HG03196 (cell line): ENCODE data around the gene THBS2.
"Not testable (repeated sequence)": the region's sequence is repeated elsewhere in the genome, so short reads cannot be mapped to it uniquely, and the experiment has no call there.

Experiments
- ATAC-seq: cut with Tn5 transposase; IDR thresholded peaks from one replicate; pipeline ENCODE4 v1.9.1; 2021; ENCODE audit not compliant: unreplicated experiment

Gene THBS2

GRCh38 chr6:169253337-169254238 is at the start of gene THBS2:
Gene THBS2 (minus strand): TSS chr6:169253846. CDS start chr6:169250784, 3,062 bp downstream.
- no peak for ATAC-seq

- no peak for ATAC-seq
These were observed 49.1 kb upstream of the THBS2 start for GRCh38 chr6:169302716-169303115.

GRCh38 chr6:169302255-169302654 is 48.6 kb upstream of the THBS2 start:
- ATAC-seq, result no peak

GRCh38 chr6:169300916-169301315 is 47.3 kb upstream of the THBS2 start:
- ATAC-seq, result no peak

GRCh38 chr6:169298626-169299025 is 45.0 kb upstream of the THBS2 start:
- ATAC-seq, result not testable (repeated sequence)

- no peak for ATAC-seq
These were observed 43.0 kb upstream of the THBS2 start for GRCh38 chr6:169296622-169297021.

- ATAC-seq, result no peak
These were observed 42.5 kb upstream of the THBS2 start for GRCh38 chr6:169296170-169296569.

- ATAC-seq, result no peak
These were observed 39.5 kb upstream of the THBS2 start for GRCh38 chr6:169293196-169293595.

- ATAC-seq, result no peak
These were observed 38.9 kb upstream of the THBS2 start for GRCh38 chr6:169292338-169293124.

- no peak for ATAC-seq
These were observed 38.1 kb upstream of the THBS2 start for GRCh38 chr6:169291646-169292337.

GRCh38 chr6:169291148-169291547 is 37.5 kb upstream of the THBS2 start:
- ATAC-seq, result no peak

GRCh38 chr6:169289619-169290339 is 36.1 kb upstream of the THBS2 start:
- no peak for ATAC-seq

GRCh38 chr6:169289257-169289618 is 35.6 kb upstream of the THBS2 start:
- ATAC-seq, result no peak

GRCh38 chr6:169288591-169288990 is 34.9 kb upstream of the THBS2 start:
- ATAC-seq, result no peak

- ATAC-seq, result no peak
These were observed 34.0 kb upstream of the THBS2 start for GRCh38 chr6:169287675-169288074.

- ATAC-seq, result no peak
These were observed 33.3 kb upstream of the THBS2 start for GRCh38 chr6:169286961-169287360.

GRCh38 chr6:169285165-169285564 is 31.5 kb upstream of the THBS2 start:
- ATAC-seq, result no peak

- no peak for ATAC-seq
These were observed 30.3 kb upstream of the THBS2 start for GRCh38 chr6:169283924-169284323.

- no peak for ATAC-seq
These were observed 28.4 kb upstream of the THBS2 start for GRCh38 chr6:169282043-169282442.

GRCh38 chr6:169277619-169278018 is 24.0 kb upstream of the THBS2 start:
- no peak for ATAC-seq

GRCh38 chr6:169274781-169275180 is 21.1 kb upstream of the THBS2 start:
- no peak for ATAC-seq
